ENCODE measurements around the gene DEFB108B.
A peak's percentile ranks its signal among the peaks of the same experiment; 100 is the strongest.
"Not testable (repeated sequence)": the region's sequence is repeated elsewhere in the genome, so short reads cannot be mapped to it uniquely, and the experiment has no call there.

DEFB108B gene

GRCh38 chr11:71787098-71787823, 45.7 kb upstream of the DEFB108B start:
- Histone ChIP-seq H3K9me3 (ENCODE audit: control insufficient read depth, insufficient read depth, low read depth, low read length) (no peaks in the 10 kb centered on the region), H3K27ac (ENCODE audit: extremely low read depth, low read depth, low read length) (peak overlapping the region; percentile 60; the same call in 1 of the 2 replicates), H3K4me1 (ENCODE audit: control insufficient read depth, insufficient read depth, low read length) (no peaks in the 10 kb centered on the region), H3K4me3 (ENCODE audit: low read depth, low read length) (peak overlapping the region; percentile 59), H3K36me3 (ENCODE audit: control insufficient read depth in 2 of 2, insufficient read depth in 1 of 2, low read length in 2 of 2) (no peaks in the 10 kb centered on the region)
- POLR2A ChIA-PET: interaction anchor here (0.8 kb wide), 1 partner anchor 325 kb away, joined by 5 read pairs; the partner anchor contains the start of gene ANAPC15
- TF ChIP-seq ELK4 (IDR thresholded peaks at IDR 0.05; ENCODE audit: borderline replicate concordance, low read depth, low read length) (no peak), YY1 (tag by site-specific recombination; IDR thresholded peaks at IDR 0.05) (no peak)
- TF ChIP-seq, protein P1, sequence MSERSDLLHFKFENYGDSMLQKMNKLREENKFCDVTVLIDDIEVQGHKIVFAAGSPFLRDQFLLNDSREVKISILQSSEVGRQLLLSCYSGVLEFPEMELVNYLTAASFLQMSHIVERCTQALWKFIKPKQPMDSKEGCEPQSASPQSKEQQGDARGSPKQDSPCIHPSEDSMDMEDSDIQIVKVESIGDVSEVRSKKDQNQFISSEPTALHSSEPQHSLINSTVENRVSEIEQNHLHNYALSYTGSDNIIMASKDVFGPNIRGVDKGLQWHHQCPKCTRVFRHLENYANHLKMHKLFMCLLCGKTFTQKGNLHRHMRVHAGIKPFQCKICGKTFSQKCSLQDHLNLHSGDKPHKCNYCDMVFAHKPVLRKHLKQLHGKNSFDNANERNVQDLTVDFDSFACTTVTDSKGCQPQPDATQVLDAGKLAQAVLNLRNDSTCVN (tag by site-specific recombination; optimal IDR thresholded peaks at IDR 0.05): peak; percentile 85
- CTCF ChIA-PET: interaction anchor here (1.6 kb wide), 1 partner anchor 13 kb away, joined by 3 read pairs; no protein-coding TSS in a partner anchor

- Histone ChIP-seq H3K4me3 (ENCODE audit: low read depth, low read length) (peak overlapping the region; percentile 59), H3K27ac (ENCODE audit: extremely low read depth, low read depth, low read length) (peak overlapping the region; percentile 60; the same call in 1 of the 2 replicates)
- H3K9me3 ChIP-seq (ENCODE audit: control insufficient read depth, insufficient read depth, low read depth, low read length); POLR2A ChIA-PET; H3K4me1 ChIP-seq (ENCODE audit: control insufficient read depth, insufficient read depth, low read length); H3K36me3 ChIP-seq (ENCODE audit: control insufficient read depth in 2 of 2, insufficient read depth in 1 of 2, low read length in 2 of 2): not testable (repeated sequence)
- TF ChIP-seq, protein P1 (tag by site-specific recombination; optimal IDR thresholded peaks at IDR 0.05): peak; percentile 59
- peak; percentile 27; the same call in 1 of the 2 replicates for TF ChIP-seq ZNF335 (tag by site-specific recombination; conservative IDR thresholded peaks at IDR 0.05)
- peak; percentile 91 for TF ChIP-seq PRDM10 (tag by site-specific recombination; IDR thresholded peaks at IDR 0.05)
- CTCF ChIA-PET: interaction anchor here (1.6 kb wide), 1 partner anchor 12 kb away, joined by 3 read pairs; no protein-coding TSS in a partner anchor
Observed at GRCh38 chr11:71787824-71788454, 45.1 kb upstream of the DEFB108B start.

DNA sequence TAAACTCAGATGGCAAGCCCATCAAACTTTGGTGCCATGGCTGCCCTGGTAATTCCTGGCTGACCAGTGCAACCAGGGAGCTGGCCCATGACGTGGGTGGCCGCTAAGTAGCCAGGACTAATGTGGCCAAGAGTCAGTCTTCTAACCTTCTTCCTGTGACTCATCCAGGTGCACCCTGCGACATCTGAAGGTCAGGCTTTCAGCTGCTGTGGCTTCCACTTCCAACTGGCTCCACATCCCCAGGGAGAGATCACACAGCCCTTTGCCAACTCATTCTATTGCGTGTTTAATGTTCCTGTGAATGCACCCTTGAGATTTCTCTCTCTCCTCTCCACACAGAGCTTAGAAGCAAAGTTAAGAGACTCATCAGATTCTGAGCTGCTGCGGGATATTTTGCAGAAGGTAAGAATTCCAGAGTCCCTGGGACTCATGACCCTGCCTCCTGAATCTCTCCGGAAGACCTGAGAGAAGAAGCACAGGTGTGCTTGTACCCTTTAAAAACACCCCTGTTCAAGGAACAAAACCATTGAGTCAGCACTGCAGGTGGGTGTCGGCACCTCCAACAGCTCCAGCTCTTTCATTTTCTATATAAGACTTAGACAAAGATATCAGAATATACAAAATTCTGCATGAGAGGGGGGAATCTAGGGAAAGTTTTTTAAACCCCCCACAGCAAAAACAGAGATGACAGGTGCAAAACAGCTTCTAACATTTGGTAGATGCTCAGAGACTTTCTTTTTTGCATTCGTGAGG, 43.4 kb upstream of the DEFB108B start:
- POLR2A ChIA-PET, CTCF ChIA-PET: not testable (repeated sequence)

GRCh38 chr11:71791111-71791510, 41.9 kb upstream of the DEFB108B start:
- POLR2A ChIA-PET; H3K9me3 ChIP-seq (ENCODE audit: control insufficient read depth, insufficient read depth, low read depth, low read length); H3K36me3 ChIP-seq (ENCODE audit: control insufficient read depth in 2 of 2, insufficient read depth in 1 of 2, low read length in 2 of 2); H3K4me1 ChIP-seq (ENCODE audit: control insufficient read depth, insufficient read depth, low read length); CTCF ChIA-PET; H3K4me3 ChIP-seq (ENCODE audit: low read depth, low read length); H3K27ac ChIP-seq (ENCODE audit: extremely low read depth, low read depth, low read length): not testable (repeated sequence)

More for the DNA sequence above, 43.4 kb upstream of the DEFB108B start:
- H3K27ac ChIP-seq (ENCODE audit: extremely low read depth, low read depth, low read length); H3K4me3 ChIP-seq (ENCODE audit: low read depth, low read length); H3K9me3 ChIP-seq (ENCODE audit: control insufficient read depth, insufficient read depth, low read depth, low read length); H3K36me3 ChIP-seq (ENCODE audit: control insufficient read depth in 2 of 2, insufficient read depth in 1 of 2, low read length in 2 of 2); H3K4me1 ChIP-seq (ENCODE audit: control insufficient read depth, insufficient read depth, low read length): not testable (repeated sequence)
